HCT116 (cell line): Measurements from ENCODE around the gene PACRG. TPM values are rescaled to one million over a fixed set of nuclear protein-coding genes. Genes with fewer than 3 reads are reported as not detected.

Source experiments
- ATAC-seq: fragments of 200-7000 bp; cut with Tn5 transposase; 2 replicates; pipeline ENCODE4 v1.9.1; 2020; ENCODE audit warnings: mild to moderate bottlenecking, moderate library complexity
- BruUV-seq: library from RNA; stranded (reverse); fragments of 400-500 nt; replicated peaks from 2 replicates; lab custom pipeline; 2021; lab: Mats Ljungman, UMichigan
- CTCF ChIA-PET: fragments of 300-600 bp; sonication (Branson Sonifier 250); formaldehyde crosslinking; loops from one replicate; lab custom pipeline; 2021; ENCODE audit warnings: antibody characterized with exemption; lab: Charles Lee
- POLR2A ChIA-PET: fragments of 300-600, 350-600 bp; sonication (Branson Sonifier 250); formaldehyde crosslinking; loops from one replicate; lab custom pipeline; 2021; ENCODE audit warnings: antibody characterized with exemption; lab: Charles Lee
- RAD21 ChIA-PET, 2 experiments: fragments of 300-600 bp; sonication (Branson Sonifier 250); formaldehyde crosslinking; loops; one replicate each; lab custom pipeline; 2023; ENCODE audit warnings: low total read pairs in 2 of 2; ENCODE audit not compliant: uncharacterized antibody in 2 of 2, unreplicated experiment in 2 of 2, low non-redundant PET in 1 of 2; lab: Charles Lee
- DNase-seq: peaks from one replicate; pipeline ENCODE4 v3.0.0-alpha.2; 2010; ENCODE audit warnings: low read depth, low spot score
- H2AFZ ChIP-seq: fragments of 200-600 bp; shearing (Covaris generic), sonication (generic); 2 replicates; pipeline ENCODE4 v1.6.1; 2017; ENCODE audit warnings: low read depth, mixed run types, mixed read lengths, antibody characterized with exemption, low read length; ENCODE audit not compliant: poor library complexity, severe bottlenecking
- H3K27ac ChIP-seq: 2 replicates; pipeline ENCODE4 v1.5.1; 2012; ENCODE audit warnings: low read depth, low read length
- H3K27me3 ChIP-seq: fragments of 200-600 bp; sonication (generic); 2 replicates; pipeline ENCODE4 v1.6.1; 2016; ENCODE audit warnings: mixed run types, low read length, mixed read lengths; ENCODE audit not compliant: insufficient read depth
- H3K36me3 ChIP-seq, 2 experiments: fragments of 200-500 bp in 1 of 2; fragments of 200-600 bp in 1 of 2; sonication (Bioruptor generic) in 1 of 2; sonication (generic) in 1 of 2; 2 replicates each; pipeline versions ENCODE4 v1.5.1 to v1.6.1; 2014 to 2016; ENCODE audit warnings: low read length in 2 of 2, inconsistent platforms in 1 of 2, mixed read lengths in 1 of 2, mixed run types in 1 of 2; ENCODE audit not compliant: insufficient read depth in 2 of 2, control insufficient read depth in 1 of 2
- H3K4me1 ChIP-seq, 2 experiments: fragments of 200-600 bp in 1 of 2; sonication (generic) in 1 of 2; 2 replicates each; pipeline versions ENCODE4 v1.5.1 to v1.6.1; 2012 to 2017; ENCODE audit warnings: low read length in 2 of 2, inconsistent platforms in 1 of 2, mild to moderate bottlenecking in 1 of 2, mixed read lengths in 1 of 2, mixed run types in 1 of 2, moderate library complexity in 1 of 2; ENCODE audit not compliant: insufficient read depth in 2 of 2, control insufficient read depth in 1 of 2
- H3K4me2 ChIP-seq: fragments of 200-600 bp; sonication (generic); 2 replicates; pipeline ENCODE4 v1.6.1; 2017; ENCODE audit warnings: mixed run types, low read length, mixed read lengths
- H3K4me3 ChIP-seq, 2 experiments: fragments of 200-600 bp in 1 of 2; sonication (generic) in 1 of 2; replicated peaks in 1 of 2; 2 replicates each; pipeline ENCODE4 v1.5.1; 2011 to 2016; ENCODE audit warnings: low read length in 2 of 2, control low read depth in 1 of 2, low read depth in 1 of 2, mild to moderate bottlenecking in 1 of 2, mixed read lengths in 1 of 2, mixed run types in 1 of 2
- H3K79me2 ChIP-seq: fragments of 200-600 bp; sonication (generic); 2 replicates; pipeline ENCODE4 v1.6.1; 2017; ENCODE audit warnings: mild to moderate bottlenecking, mixed run types, low read length, moderate library complexity, mixed read lengths; ENCODE audit not compliant: insufficient read depth
- H3K9ac ChIP-seq: fragments of 200-600 bp; sonication (generic); 2 replicates; pipeline ENCODE4 v1.6.1; 2016; ENCODE audit warnings: low read length, mixed read lengths
- H3K9me2 ChIP-seq: fragments of 200-600 bp; sonication (generic), shearing (Covaris generic); 2 replicates; pipeline ENCODE4 v1.6.1; 2017; ENCODE audit warnings: mixed run types, mild to moderate bottlenecking, moderate library complexity; ENCODE audit not compliant: insufficient read depth
- H3K9me3 ChIP-seq, 2 experiments: fragments of 200-500 bp in 1 of 2; fragments of 200-600 bp in 1 of 2; sonication (Bioruptor generic) in 1 of 2; sonication (generic) in 1 of 2; 2 replicates each; pipeline ENCODE4 v1.6.1; 2014 to 2017; ENCODE audit warnings: low read length in 2 of 2, mixed read lengths in 2 of 2, inconsistent platforms in 1 of 2, low read depth in 1 of 2, mild to moderate bottlenecking in 1 of 2, mixed run types in 1 of 2, moderate library complexity in 1 of 2; ENCODE audit not compliant: control insufficient read depth in 1 of 2, insufficient read depth in 1 of 2
- H4K20me1 ChIP-seq: fragments of 200-600 bp; sonication (generic), shearing (Covaris generic); 2 replicates; pipeline ENCODE4 v1.6.1; 2017; ENCODE audit warnings: mixed run types, mild to moderate bottlenecking, moderate library complexity; ENCODE audit not compliant: insufficient read depth
- CBX3 ChIP-seq: IDR thresholded peaks from 2 replicates; pipeline ENCODE4 v1.6.1; 2012; ENCODE audit warnings: low read depth
- CEBPB ChIP-seq: IDR thresholded peaks from 2 replicates; pipeline ENCODE4 v1.6.1; 2012; ENCODE audit warnings: low read depth
- EGR1 ChIP-seq: IDR thresholded peaks from 2 replicates; pipeline ENCODE4 v1.6.1; 2012; ENCODE audit warnings: low read depth
- EZH2 ChIP-seq: fragments of 200-600 bp; sonication (generic); IDR thresholded peaks from 2 replicates; pipeline ENCODE4 v1.6.1; 2017; ENCODE audit warnings: antibody characterized with exemption, mixed run types
- EZH2phosphoT487 ChIP-seq: fragments of 200-600 bp; IDR thresholded peaks from 2 replicates; pipeline ENCODE4 v1.6.1; 2018; ENCODE audit warnings: antibody characterized with exemption, borderline replicate concordance
- POLR2A ChIP-seq: IDR thresholded peaks from 2 replicates; pipeline ENCODE4 v1.7.0; 2011; ENCODE audit warnings: borderline replicate concordance; ENCODE audit not compliant: insufficient read depth, insufficient read length; ENCODE audit errors: extremely low read depth
- SIN3A ChIP-seq: IDR thresholded peaks from 2 replicates; pipeline ENCODE4 v1.6.1; 2012; ENCODE audit warnings: low read depth
- SRF ChIP-seq: IDR thresholded peaks from 2 replicates; pipeline ENCODE4 v1.6.1; 2012; ENCODE audit warnings: low read depth
- TCF7L2 ChIP-seq: IDR thresholded peaks from 2 replicates; pipeline ENCODE4 v1.7.0; 2011; ENCODE audit warnings: borderline replicate concordance, inconsistent platforms; ENCODE audit not compliant: insufficient read depth, insufficient read length; ENCODE audit errors: extremely low read depth
- YY1 ChIP-seq: IDR thresholded peaks from 2 replicates; pipeline ENCODE4 v1.6.1; 2011; ENCODE audit warnings: low read length, low read depth, moderate library complexity, mild to moderate bottlenecking; ENCODE audit not compliant: insufficient replicate concordance; ENCODE audit errors: extremely low read depth
- ZFX ChIP-seq: fragments of 450-650 bp; IDR thresholded peaks from 2 replicates; pipeline ENCODE4 v1.6.1; 2017
- ZNF274 ChIP-seq: fragments of 200-500 bp; sonication (Bioruptor generic); IDR thresholded peaks from 2 replicates; pipeline ENCODE4 v1.6.1; 2014; ENCODE audit warnings: mild to moderate bottlenecking, low read depth, low read length, inconsistent platforms
- intact Hi-C: fragments of 100-400 bp; cut with micrococcal nuclease; formaldehyde crosslinking; loops from 2 replicates; pipeline ENCODE4 v1.10.0; 2022
- total RNA-seq: library from RNA; stranded (reverse); gene quantifications from one replicate; pipeline ENCODE4 v1.2.1, GENCODE V29; 2021; ENCODE audit not compliant: unreplicated experiment
- TF ChIP-seq, protein P1 (sequence below): IDR thresholded peaks from 2 replicates; pipeline ENCODE4 v1.6.1; 2011; ENCODE audit warnings: mild to moderate bottlenecking, low read length, moderate library complexity; ENCODE audit not compliant: insufficient replicate concordance; ENCODE audit errors: extremely low read depth
- TF ChIP-seq, protein P2 (sequence below): IDR thresholded peaks from 2 replicates; pipeline ENCODE4 v1.6.1; 2012
- TF ChIP-seq, protein P3 (sequence below), 3 experiments: fragments of 200-600 bp in 1 of 3; sonication (generic) in 1 of 3; IDR thresholded peaks in 2 of 3; conservative IDR thresholded peaks in 1 of 3; 2 replicates each; pipeline ENCODE4 v1.5.1; 2012 to 2017; ENCODE audit warnings: low read depth in 2 of 3, low read length in 2 of 3, antibody characterized with exemption in 1 of 3, borderline replicate concordance in 1 of 3, control low read depth in 1 of 3, mild to moderate bottlenecking in 1 of 3, mixed read lengths in 1 of 3, mixed run types in 1 of 3, moderate library complexity in 1 of 3; ENCODE audit not compliant: insufficient read depth in 1 of 3

PACRG gene
- total RNA-seq, 1 experiment from 2014 or later, result 0.71 TPM

DNA sequence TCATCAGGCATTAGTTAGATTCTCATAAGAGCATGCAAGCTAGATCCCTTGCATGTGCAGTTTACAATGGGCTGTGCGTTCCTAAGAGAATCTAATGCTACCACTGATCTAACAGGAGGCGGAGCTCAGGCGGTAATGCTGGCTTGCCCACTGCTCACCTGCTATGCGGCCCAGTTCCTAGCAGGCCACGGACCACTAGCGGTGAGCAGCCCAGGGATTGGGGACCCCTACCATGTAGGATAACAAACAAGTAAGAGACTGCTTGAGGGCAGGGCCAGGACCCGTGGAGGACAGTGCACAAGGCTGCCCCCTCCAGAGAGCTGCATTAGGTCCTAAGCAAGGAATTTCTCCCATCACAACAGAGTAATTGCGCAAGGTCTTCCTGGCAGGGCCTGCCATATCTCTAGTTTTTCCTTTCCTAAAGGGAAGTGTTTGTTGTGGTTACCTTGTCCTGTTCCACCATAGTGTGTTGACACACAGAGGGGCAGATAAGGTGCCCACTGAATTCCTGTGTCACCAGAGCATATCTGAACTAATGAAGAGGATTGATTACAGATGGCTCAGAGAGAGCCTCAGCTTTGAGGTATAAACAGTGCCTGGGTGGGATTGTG lies 58.0 kb downstream of the PACRG start:
- POLR2A ChIA-PET, result no interaction called here

More for the DNA sequence above, 58.0 kb downstream of the PACRG start:
- Histone ChIP-seq H3K4me1 (no peaks in the 10 kb centered on the region), H3K27me3 (no peaks in the 10 kb centered on the region), H3K4me3 (no peak overlapping the region), H2AFZ (no peak overlapping the region), H3K36me3 (no peaks in the 10 kb centered on the region), H3K9ac (no peak overlapping the region), H3K9me2 (no peaks in the 10 kb centered on the region), H3K79me2 (no peaks in the 10 kb centered on the region), H3K27ac (no peak overlapping the region), H3K4me2 (no peak overlapping the region), H3K9me3 (peaks cover 0 to 9% of the 10 kb centered on the region in 2 experiments; a peak in 2 of 4 replicates), H4K20me1 (no peaks in the 10 kb centered on the region)
- ATAC-seq (no peak), DNase-seq (no peak)
- ChIA-PET RAD21 (no interaction called here), CTCF (no interaction called here)
- BruUV-seq, result no TSS peak
- intact Hi-C loops, result no loop called here
- TF ChIP-seq CEBPB (no peak), YY1 (no peak), ZNF274 (no peak), TCF7L2 (no peak), EZH2phosphoT487 (no peak), EZH2 (no peak), EGR1 (no peak), ZFX (no peak), POLR2A (no peak), CBX3 (no peak), SRF (no peak), SIN3A (no peak)
- TF ChIP-seq, protein P1, sequence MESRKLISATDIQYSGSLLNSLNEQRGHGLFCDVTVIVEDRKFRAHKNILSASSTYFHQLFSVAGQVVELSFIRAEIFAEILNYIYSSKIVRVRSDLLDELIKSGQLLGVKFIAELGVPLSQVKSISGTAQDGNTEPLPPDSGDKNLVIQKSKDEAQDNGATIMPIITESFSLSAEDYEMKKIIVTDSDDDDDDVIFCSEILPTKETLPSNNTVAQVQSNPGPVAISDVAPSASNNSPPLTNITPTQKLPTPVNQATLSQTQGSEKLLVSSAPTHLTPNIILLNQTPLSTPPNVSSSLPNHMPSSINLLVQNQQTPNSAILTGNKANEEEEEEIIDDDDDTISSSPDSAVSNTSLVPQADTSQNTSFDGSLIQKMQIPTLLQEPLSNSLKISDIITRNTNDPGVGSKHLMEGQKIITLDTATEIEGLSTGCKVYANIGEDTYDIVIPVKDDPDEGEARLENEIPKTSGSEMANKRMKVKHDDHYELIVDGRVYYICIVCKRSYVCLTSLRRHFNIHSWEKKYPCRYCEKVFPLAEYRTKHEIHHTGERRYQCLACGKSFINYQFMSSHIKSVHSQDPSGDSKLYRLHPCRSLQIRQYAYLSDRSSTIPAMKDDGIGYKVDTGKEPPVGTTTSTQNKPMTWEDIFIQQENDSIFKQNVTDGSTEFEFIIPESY, result no peak
- TF ChIP-seq, protein P2, sequence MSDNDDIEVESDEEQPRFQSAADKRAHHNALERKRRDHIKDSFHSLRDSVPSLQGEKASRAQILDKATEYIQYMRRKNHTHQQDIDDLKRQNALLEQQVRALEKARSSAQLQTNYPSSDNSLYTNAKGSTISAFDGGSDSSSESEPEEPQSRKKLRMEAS, result no peak
- TF ChIP-seq, protein P3, sequence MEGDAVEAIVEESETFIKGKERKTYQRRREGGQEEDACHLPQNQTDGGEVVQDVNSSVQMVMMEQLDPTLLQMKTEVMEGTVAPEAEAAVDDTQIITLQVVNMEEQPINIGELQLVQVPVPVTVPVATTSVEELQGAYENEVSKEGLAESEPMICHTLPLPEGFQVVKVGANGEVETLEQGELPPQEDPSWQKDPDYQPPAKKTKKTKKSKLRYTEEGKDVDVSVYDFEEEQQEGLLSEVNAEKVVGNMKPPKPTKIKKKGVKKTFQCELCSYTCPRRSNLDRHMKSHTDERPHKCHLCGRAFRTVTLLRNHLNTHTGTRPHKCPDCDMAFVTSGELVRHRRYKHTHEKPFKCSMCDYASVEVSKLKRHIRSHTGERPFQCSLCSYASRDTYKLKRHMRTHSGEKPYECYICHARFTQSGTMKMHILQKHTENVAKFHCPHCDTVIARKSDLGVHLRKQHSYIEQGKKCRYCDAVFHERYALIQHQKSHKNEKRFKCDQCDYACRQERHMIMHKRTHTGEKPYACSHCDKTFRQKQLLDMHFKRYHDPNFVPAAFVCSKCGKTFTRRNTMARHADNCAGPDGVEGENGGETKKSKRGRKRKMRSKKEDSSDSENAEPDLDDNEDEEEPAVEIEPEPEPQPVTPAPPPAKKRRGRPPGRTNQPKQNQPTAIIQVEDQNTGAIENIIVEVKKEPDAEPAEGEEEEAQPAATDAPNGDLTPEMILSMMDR (IDR thresholded peaks at IDR 0.05 in 2 of 3, conservative IDR thresholded peaks at IDR 0.05 in 1 of 3; ENCODE audit: borderline replicate concordance in 1 of 3, insufficient read depth in 1 of 3, low read depth in 2 of 3, low read length in 2 of 3), result no peak
